GM21526 (cell line): Measurements from ENCODE around the gene UFM1.
"Not testable (repeated sequence)": the region's sequence is repeated elsewhere in the genome, so short reads cannot be mapped to it uniquely, and the experiment has no call there.

Experiments
- ATAC-seq: cut with Tn5 transposase; IDR thresholded peaks from one replicate; pipeline ENCODE4 v1.9.1; 2021; ENCODE audit warnings: moderate library complexity; ENCODE audit not compliant: unreplicated experiment, low FRiP score

UFM1 gene

GRCh38 chr13:38363746-38364145 lies 14.1 kb downstream of the UFM1 start:
- not testable (repeated sequence) for ATAC-seq

DNA sequence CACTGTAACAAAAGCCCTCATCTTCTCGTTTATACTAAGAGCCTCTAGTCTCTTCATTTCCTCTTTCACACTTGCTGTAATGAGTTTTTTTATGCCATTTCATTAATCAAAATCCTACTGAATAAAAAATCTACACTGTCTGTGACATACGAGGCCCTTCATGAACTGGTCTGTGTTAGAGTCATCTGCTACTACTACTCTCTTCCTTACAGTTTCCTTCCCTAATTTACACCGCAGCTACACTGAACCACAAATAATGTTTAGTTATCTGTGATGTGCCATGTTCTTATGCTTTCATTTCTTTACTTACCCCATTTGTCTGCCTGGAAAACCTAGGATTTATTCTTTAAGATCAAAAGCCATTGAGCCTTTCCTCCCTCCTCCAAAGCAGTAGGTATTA lies 16.0 kb downstream of the UFM1 start:
- no peak for ATAC-seq

DNA sequence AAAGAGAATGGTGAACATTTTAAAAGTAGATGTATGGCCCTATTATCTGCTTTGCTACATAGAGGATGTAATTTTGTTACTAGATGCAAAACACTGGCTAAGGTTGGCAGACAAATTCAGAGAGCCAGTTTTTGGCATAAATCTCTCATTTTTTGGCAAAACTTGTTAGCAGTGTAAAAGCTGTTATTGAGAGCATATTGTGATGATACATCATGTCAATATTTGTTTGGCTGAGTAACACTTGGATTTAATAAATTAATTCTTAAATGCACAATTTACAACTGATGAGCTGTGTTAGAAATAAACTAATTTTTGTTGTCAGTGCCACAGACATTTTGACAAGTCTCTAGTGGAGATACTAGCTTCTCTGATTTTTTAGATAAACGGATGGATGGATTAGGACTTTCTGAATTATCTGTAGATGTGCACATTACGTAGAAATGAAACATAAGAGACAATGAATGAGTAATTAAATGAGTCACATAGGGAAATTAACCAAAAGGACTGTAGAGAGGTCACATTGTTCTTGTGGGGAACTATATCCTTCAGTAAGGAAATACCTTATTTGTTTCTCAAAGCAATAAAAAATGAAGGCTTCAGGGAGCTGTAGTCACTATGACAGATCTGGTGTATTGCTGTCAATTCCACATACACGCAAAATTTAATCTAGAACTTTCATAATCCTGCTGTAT lies 17.4 kb downstream of the UFM1 start:
- ATAC-seq = no peak

DNA sequence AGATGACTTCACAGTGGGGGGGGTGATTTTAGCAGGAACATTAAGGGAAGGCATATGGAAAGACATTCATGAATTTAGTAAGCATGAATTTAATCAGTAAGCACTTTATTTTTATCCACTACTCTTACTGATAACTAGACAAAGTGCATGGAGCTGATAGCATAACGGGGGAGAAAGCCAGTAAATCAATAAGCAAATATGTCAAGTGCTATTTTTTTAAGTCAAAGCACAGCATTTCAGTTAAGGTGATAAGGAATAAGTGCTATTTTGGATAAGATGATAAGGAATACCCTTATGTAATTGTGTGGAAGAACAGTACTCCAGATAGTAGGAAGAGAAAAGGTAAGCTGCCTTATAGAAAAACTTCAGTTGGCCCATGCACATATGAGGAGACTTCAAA lies 19.4 kb downstream of the UFM1 start:
- ATAC-seq = no peak

GRCh38 chr13:38370096-38370495 lies 20.4 kb downstream of the UFM1 start:
- not testable (repeated sequence) for ATAC-seq

DNA sequence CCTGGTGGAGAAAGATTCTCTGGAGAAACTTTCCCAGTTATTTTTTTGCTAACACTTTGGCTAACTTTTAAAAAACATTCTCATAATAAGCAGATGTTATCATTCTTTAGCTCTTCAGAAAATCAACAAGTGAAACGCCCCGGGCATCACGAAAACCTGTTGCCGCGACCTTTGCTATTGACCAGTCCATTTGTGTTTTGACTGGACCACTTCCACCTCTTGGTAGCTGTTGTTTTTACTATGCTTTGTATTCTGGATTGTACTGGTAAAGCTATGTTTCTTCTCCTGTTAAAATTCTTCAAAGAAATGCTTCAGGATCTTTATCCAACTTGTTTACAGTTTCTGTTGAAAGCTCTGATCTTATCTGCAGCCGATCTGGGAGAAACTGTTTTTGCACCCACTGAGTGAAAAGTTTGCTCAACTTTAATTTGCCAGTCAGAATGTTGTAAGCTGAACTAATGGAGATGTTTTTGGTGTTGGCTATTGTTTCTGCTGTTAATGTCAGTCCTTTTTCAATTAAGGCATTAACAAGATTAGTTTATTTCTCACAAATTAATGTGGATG lies 23.3 kb downstream of the UFM1 start:
- ATAC-seq = no peak

GRCh38 chr13:38376546-38376945 lies 26.9 kb downstream of the UFM1 start:
- no peak for ATAC-seq

DNA sequence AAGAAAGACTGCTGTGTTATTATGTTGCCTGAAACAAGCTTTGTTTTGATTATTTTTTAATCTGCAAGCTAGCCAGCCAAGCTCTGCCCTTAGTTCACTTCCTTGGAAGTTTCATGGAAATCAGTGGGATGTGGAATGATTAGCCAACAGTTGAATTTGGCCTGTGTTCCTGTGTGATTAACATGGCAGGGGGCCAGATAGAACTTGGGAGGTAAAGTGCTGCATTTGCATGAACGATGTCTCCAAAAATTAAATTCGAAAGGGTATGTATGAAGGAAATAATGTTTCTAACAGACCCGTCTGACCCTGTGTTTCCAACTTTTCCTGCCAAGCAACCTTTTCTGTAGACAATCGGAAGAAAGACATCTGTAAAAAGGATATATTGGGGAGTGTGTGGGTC lies 32.2 kb downstream of the UFM1 start:
- no peak for ATAC-seq

GRCh38 chr13:38382946-38383345 lies 33.3 kb downstream of the UFM1 start:
- no peak for ATAC-seq

- ATAC-seq = no peak
These were observed 34.5 kb downstream of the UFM1 start for GRCh38 chr13:38384171-38384570.

GRCh38 chr13:38385153-38385891 lies 35.7 kb downstream of the UFM1 start:
- no peak for ATAC-seq

- ATAC-seq = no peak
These were observed 36.8 kb downstream of the UFM1 start for GRCh38 chr13:38386421-38386820.

- no peak for ATAC-seq
These were observed 41.7 kb downstream of the UFM1 start for GRCh38 chr13:38391341-38391740.

- no peak for ATAC-seq
These were observed 45.3 kb downstream of the UFM1 start for GRCh38 chr13:38394777-38395496.

DNA sequence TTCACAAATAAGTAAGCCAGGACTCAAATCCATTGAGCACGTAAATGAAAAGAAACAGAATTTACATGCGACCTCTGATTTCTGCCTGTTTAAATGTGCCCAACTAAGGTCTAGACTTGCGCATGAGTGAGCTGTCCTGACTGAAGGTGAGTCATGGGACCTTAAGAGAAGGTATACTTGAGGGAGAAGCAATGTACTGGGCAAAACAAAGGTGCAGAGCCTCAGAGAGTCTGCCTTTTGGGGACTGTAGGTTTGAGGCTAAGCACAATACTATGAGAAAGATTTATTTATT lies 45.8 kb downstream of the UFM1 start:
- no peak for ATAC-seq

- no peak for ATAC-seq
These were observed 49.3 kb downstream of the UFM1 start for GRCh38 chr13:38398711-38399493.

GRCh38 chr13:38399535-38399934 lies 49.9 kb downstream of the UFM1 start:
- no peak for ATAC-seq

DNA sequence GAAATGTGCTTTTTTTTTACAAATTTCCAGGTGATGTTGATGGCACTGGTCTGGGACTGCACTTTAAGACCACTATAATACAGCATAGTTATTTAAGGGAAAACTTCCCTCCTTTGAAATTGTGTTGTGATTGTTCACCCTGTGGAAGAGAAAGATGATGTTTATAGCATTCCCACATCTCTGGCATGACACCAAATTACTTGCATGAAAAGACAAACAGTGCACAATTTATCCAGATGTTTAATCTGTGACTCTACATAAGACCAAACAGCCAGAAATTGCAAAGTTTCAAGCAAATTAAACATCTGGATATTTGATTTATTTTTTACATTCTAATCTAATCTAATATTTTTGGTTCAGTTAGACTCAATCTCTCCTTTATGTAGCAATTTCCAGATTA lies 51.6 kb downstream of the UFM1 start:
- ATAC-seq = no peak

GRCh38 chr13:38405216-38405615 lies 55.6 kb downstream of the UFM1 start:
- ATAC-seq = no peak

DNA sequence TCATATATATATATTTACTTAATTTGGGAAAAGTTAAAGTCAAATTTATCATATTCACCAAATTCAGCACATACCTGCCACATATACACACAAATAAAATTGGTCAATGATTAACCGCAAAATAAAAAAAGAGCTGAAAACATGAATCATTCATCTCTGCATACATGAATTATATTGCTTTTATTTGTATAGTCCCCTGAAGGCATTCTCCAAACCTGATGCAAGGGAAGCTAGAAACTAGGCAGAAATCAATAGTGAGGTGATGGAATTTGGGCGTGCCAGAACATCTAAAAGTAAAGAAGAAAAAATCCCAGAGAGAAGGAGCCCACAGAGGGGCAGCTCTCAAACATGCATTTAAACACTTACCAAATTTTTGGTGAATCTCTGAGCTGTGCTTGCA lies 60.1 kb downstream of the UFM1 start:
- no peak for ATAC-seq

GRCh38 chr13:38412266-38412665 lies 62.6 kb downstream of the UFM1 start:
- ATAC-seq = no peak
